GM18858 (cell line): Measurements from ENCODE around the gene AGPAT3.

Experiments
- ATAC-seq: cut with Tn5 transposase; IDR thresholded peaks from one replicate; pipeline ENCODE4 v1.9.1; 2021; ENCODE audit not compliant: unreplicated experiment

The AGPAT3 gene

GRCh38 chr21:43861706-43862105 lies 3.3 kb upstream of the AGPAT3 start:
- no peak for ATAC-seq

GRCh38 chr21:43864313-43864961 lies 586 bp upstream of the AGPAT3 start:
- no peak for ATAC-seq

GRCh38 chr21:43865540-43866259 lies 677 bp downstream of the AGPAT3 start:
- no peak for ATAC-seq

- no peak for ATAC-seq
Measured at GRCh38 chr21:43866260-43866629, 1.2 kb downstream of the AGPAT3 start.

GRCh38 chr21:43866659-43867331 lies 1.8 kb downstream of the AGPAT3 start:
- ATAC-seq, result no peak

GRCh38 chr21:43867332-43867703 lies 2.3 kb downstream of the AGPAT3 start:
- ATAC-seq, result no peak

- no peak for ATAC-seq
Measured at GRCh38 chr21:43867948-43868347, 2.9 kb downstream of the AGPAT3 start.

- no peak for ATAC-seq
Measured at GRCh38 chr21:43868461-43868860, 3.4 kb downstream of the AGPAT3 start.

GRCh38 chr21:43869486-43870325 lies 4.7 kb downstream of the AGPAT3 start:
- ATAC-seq, result no peak

- ATAC-seq, result no peak
Measured at GRCh38 chr21:43871487-43871886, 6.5 kb downstream of the AGPAT3 start.

GRCh38 chr21:43872531-43873197 lies 7.6 kb downstream of the AGPAT3 start:
- no peak for ATAC-seq

- no peak for ATAC-seq
Measured at GRCh38 chr21:43873673-43874072, 8.7 kb downstream of the AGPAT3 start.

GRCh38 chr21:43874085-43874805 lies 9.2 kb downstream of the AGPAT3 start:
- no peak for ATAC-seq

- no peak for ATAC-seq
Measured at GRCh38 chr21:43876605-43877004, 11.6 kb downstream of the AGPAT3 start.

GRCh38 chr21:43877936-43878575 lies 13.0 kb downstream of the AGPAT3 start:
- ATAC-seq, result no peak

- no peak for ATAC-seq
Measured at GRCh38 chr21:43879348-43880110, 14.5 kb downstream of the AGPAT3 start.

GRCh38 chr21:43880111-43880985 lies 15.3 kb downstream of the AGPAT3 start:
- ATAC-seq, result no peak

- no peak for ATAC-seq
Measured at GRCh38 chr21:43881283-43881682, 16.3 kb downstream of the AGPAT3 start.
